Endothelial cell of umbilical vein (primary cell): ENCODE measurements around the gene REPS1.

Experiments
- EZH2 ChIP-seq: IDR thresholded peaks from 2 replicates; pipeline ENCODE4 v1.6.1; 2012; ENCODE audit warnings: borderline replicate concordance, low read depth, mild to moderate bottlenecking, moderate library complexity, low read length, inconsistent platforms; ENCODE audit not compliant: severe bottlenecking
- MYC ChIP-seq: IDR thresholded peaks from one replicate; pipeline ENCODE4 v1.6.1; 2011; ENCODE audit warnings: mild to moderate bottlenecking, low read depth, low read length
- POLR2A ChIP-seq: IDR thresholded peaks from 2 replicates; pipeline ENCODE4 v1.6.1; 2012; ENCODE audit warnings: low read depth, mild to moderate bottlenecking, control low read depth, low read length
- POLR2AphosphoS5 ChIP-seq: IDR thresholded peaks from 2 replicates; pipeline ENCODE4 v1.6.1; 2012; ENCODE audit warnings: low read depth, mild to moderate bottlenecking, control low read depth, low read length, moderate library complexity; ENCODE audit not compliant: insufficient read depth
- TF ChIP-seq, protein P1 (sequence below), 2 donors: IDR thresholded peaks; 1 replicate in 1 of 2; 2 replicates in 1 of 2; pipeline ENCODE4 v1.5.1; 2011; ENCODE audit warnings: low read length in 2 of 2, mild to moderate bottlenecking in 2 of 2, moderate library complexity in 2 of 2, control low read depth in 1 of 2, inconsistent platforms in 1 of 2, low read depth in 1 of 2; ENCODE audit not compliant: insufficient read depth in 1 of 2; ENCODE audit errors: extremely low read depth in 1 of 2
- TF ChIP-seq, protein P2 (sequence below): IDR thresholded peaks from 2 replicates; pipeline ENCODE4 v1.6.1; 2011; ENCODE audit not compliant: insufficient read depth, insufficient read length

GRCh38 chr6:138989098-138989983 lies 1.3 kb upstream of the REPS1 start:
- TF ChIP-seq EZH2 (no peak), POLR2A (no peak), MYC (no peak), POLR2AphosphoS5 (no peak)
- TF ChIP-seq, protein P1, sequence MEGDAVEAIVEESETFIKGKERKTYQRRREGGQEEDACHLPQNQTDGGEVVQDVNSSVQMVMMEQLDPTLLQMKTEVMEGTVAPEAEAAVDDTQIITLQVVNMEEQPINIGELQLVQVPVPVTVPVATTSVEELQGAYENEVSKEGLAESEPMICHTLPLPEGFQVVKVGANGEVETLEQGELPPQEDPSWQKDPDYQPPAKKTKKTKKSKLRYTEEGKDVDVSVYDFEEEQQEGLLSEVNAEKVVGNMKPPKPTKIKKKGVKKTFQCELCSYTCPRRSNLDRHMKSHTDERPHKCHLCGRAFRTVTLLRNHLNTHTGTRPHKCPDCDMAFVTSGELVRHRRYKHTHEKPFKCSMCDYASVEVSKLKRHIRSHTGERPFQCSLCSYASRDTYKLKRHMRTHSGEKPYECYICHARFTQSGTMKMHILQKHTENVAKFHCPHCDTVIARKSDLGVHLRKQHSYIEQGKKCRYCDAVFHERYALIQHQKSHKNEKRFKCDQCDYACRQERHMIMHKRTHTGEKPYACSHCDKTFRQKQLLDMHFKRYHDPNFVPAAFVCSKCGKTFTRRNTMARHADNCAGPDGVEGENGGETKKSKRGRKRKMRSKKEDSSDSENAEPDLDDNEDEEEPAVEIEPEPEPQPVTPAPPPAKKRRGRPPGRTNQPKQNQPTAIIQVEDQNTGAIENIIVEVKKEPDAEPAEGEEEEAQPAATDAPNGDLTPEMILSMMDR (IDR thresholded peaks at IDR 0.05; ENCODE audit: extremely low read depth in 1 of 2, insufficient read depth in 1 of 2, low read depth in 1 of 2, low read length in 2 of 2) = no peak
- TF ChIP-seq, protein P2, sequence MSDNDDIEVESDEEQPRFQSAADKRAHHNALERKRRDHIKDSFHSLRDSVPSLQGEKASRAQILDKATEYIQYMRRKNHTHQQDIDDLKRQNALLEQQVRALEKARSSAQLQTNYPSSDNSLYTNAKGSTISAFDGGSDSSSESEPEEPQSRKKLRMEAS = no peak
